Measurements from ENCODE around the gene DNAAF9. TPM values are rescaled to one million over a fixed set of nuclear protein-coding genes. Genes with fewer than 3 reads are reported as not detected.
A peak's percentile ranks its signal among the peaks of the same experiment; 100 is the strongest.
"Not testable (repeated sequence)": the region's sequence is repeated elsewhere in the genome, so short reads cannot be mapped to it uniquely, and the experiment has no call there.

Gene DNAAF9
- total RNA-seq, 1 donor: 11.2 TPM

DNA sequence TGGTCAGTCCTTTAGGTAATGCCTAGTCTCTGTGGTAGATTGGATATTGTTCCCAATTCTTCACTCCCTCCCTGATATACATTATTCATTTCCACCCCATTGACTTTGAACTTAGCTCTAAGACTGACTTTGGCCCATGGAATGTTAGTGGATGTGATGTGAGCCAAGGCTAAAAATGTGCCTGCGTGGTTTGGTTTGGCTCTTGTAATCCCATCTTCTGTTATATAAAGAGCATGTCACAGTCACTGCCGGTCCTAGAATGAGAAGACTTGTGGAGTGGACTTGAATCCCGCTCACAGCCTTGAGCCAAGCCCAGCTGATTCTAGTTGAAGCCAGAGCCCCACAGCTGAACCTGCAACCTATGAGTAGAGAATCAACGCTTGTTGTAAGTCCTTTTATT lies 23.6 kb upstream of the DNAAF9 start:
- Histone ChIP-seq H3K27ac (ENCODE audit: low read depth, low read length) (no peak overlapping the region), H3K27me3 (ENCODE audit: insufficient read depth, low read length) (peaks cover 3% of the 10 kb centered on the region), H2AFZ (ENCODE audit: low read length) (no peak overlapping the region), H3K4me1 (ENCODE audit: insufficient read depth, low read length) (peaks cover 5% of the 10 kb centered on the region), H4K20me1 (ENCODE audit: insufficient read depth, low read length) (no peaks in the 10 kb centered on the region), H3K4me2 (ENCODE audit: insufficient read depth, low read length) (no peak overlapping the region), H3K9me3 (ENCODE audit: low read depth, low read length) (no peaks in the 10 kb centered on the region), H3K36me3 (ENCODE audit: insufficient read depth, low read length) (no peaks in the 10 kb centered on the region), H3K4me3 (ENCODE audit: insufficient read depth, low read length) (no peak overlapping the region), H3K79me2 (ENCODE audit: insufficient read depth, low read length) (no peaks in the 10 kb centered on the region)
- DNase-seq (ENCODE audit: insufficient read length, low spot score, missing footprints): peak; percentile 65
- TF ChIP-seq CTCF (IDR thresholded peaks at IDR 0.05; ENCODE audit: extremely low read depth, low read depth, low read length): no peak

DNA sequence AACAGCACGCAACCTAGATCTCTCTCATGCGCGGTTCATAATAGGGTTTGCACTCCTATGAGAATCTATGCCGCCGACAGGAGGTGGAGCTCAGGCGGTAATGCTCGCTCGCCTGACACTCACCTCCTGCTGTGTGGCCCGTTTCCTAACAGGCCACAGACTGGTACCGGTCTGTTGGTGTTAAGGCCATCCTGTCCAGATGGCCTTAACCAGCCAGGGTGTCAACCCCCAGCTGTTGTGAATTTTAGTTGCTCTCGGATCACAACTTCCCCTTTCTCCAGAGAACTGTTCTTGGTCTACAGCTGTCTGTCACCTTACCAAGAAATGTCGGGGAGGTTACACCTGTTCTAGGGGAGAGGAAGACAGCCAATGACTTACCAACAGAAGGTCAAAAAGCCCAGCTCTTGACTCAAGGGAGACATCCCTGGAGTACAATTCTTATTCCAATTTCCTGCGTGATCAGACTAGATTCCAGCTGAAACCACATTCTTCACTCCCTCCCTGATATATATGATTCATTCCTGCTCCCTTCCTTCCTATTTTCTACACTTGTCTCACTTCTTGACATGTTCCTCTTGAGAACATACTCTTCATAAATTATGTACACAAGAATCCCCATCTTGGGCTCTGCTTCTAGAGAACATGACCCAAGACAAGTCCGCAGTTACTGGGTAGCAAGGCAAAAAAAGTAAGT lies 23.1 kb upstream of the DNAAF9 start:
- no peak overlapping the region for H3K27ac ChIP-seq (ENCODE audit: low read depth, low read length)
- TF ChIP-seq CTCF (IDR thresholded peaks at IDR 0.05; ENCODE audit: extremely low read depth, low read depth, low read length): no peak

GRCh38 chr20:3426766-3427165 lies 19.3 kb upstream of the DNAAF9 start:
- not testable (repeated sequence) for H3K9me3 ChIP-seq (ENCODE audit: low read depth, low read length); H3K27me3 ChIP-seq (ENCODE audit: insufficient read depth, low read length); H4K20me1 ChIP-seq (ENCODE audit: insufficient read depth, low read length); H3K4me1 ChIP-seq (ENCODE audit: insufficient read depth, low read length); H2AFZ ChIP-seq (ENCODE audit: low read length); H3K79me2 ChIP-seq (ENCODE audit: insufficient read depth, low read length); H3K4me3 ChIP-seq (ENCODE audit: insufficient read depth, low read length); H3K4me2 ChIP-seq (ENCODE audit: insufficient read depth, low read length); DNase-seq (ENCODE audit: insufficient read length, low spot score, missing footprints); H3K27ac ChIP-seq (ENCODE audit: low read depth, low read length); H3K36me3 ChIP-seq (ENCODE audit: insufficient read depth, low read length)

More for the DNA sequence above, 23.1 kb upstream of the DNAAF9 start:
- H2AFZ ChIP-seq (ENCODE audit: low read length): no peak overlapping the region
- no peaks in the 10 kb centered on the region for H4K20me1 ChIP-seq (ENCODE audit: insufficient read depth, low read length)
- no peak overlapping the region for H3K4me2 ChIP-seq (ENCODE audit: insufficient read depth, low read length)
- H3K27me3 ChIP-seq (ENCODE audit: insufficient read depth, low read length): peaks cover 3% of the 10 kb centered on the region
- H3K36me3 ChIP-seq (ENCODE audit: insufficient read depth, low read length): no peaks in the 10 kb centered on the region
- no peaks in the 10 kb centered on the region for H3K9me3 ChIP-seq (ENCODE audit: low read depth, low read length)
- DNase-seq (ENCODE audit: insufficient read length, low spot score, missing footprints): peak; percentile 72
- no peak overlapping the region for H3K4me3 ChIP-seq (ENCODE audit: insufficient read depth, low read length)
- peaks cover 5% of the 10 kb centered on the region for H3K4me1 ChIP-seq (ENCODE audit: insufficient read depth, low read length)
- H3K79me2 ChIP-seq (ENCODE audit: insufficient read depth, low read length): no peaks in the 10 kb centered on the region

DNA sequence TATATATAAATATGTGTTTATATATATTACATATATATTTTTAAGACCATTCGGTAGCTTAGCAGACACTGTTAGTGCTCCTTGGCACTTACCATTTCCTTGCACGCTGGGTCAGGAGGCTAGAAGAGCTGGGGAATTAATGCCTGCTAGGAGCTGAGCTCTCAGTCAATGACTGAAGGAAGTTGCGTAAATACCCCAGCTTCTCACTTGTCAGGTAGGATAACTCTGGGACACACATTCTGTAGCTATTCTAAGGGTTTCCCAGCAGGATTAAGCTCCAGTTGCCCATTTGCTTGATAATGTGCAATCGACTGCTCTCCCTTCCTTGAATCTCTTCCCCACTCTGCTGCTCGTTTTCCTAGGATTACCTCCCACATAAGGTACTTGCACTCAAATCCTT lies 15.7 kb upstream of the DNAAF9 start:
- Histone ChIP-seq H2AFZ (ENCODE audit: low read length) (no peak overlapping the region), H3K36me3 (ENCODE audit: insufficient read depth, low read length) (no peaks in the 10 kb centered on the region), H4K20me1 (ENCODE audit: insufficient read depth, low read length) (no peaks in the 10 kb centered on the region), H3K9me3 (ENCODE audit: low read depth, low read length) (no peaks in the 10 kb centered on the region), H3K27ac (ENCODE audit: low read depth, low read length) (no peak overlapping the region), H3K4me3 (ENCODE audit: insufficient read depth, low read length) (no peak overlapping the region), H3K4me2 (ENCODE audit: insufficient read depth, low read length) (no peak overlapping the region), H3K27me3 (ENCODE audit: insufficient read depth, low read length) (no peaks in the 10 kb centered on the region), H3K4me1 (ENCODE audit: insufficient read depth, low read length) (no peaks in the 10 kb centered on the region), H3K79me2 (ENCODE audit: insufficient read depth, low read length) (no peaks in the 10 kb centered on the region)
- no peak for TF ChIP-seq CTCF (IDR thresholded peaks at IDR 0.05; ENCODE audit: extremely low read depth, low read depth, low read length)
- no peak for DNase-seq (ENCODE audit: insufficient read length, low spot score, missing footprints)

Measured in osteoblast (primary cell).